ENCODE data around the gene FGD4.

GRCh38 chr12:32475724-32476123, 76.4 kb downstream of the FGD4 start:
- TF ChIP-seq ZFP30 (CRISPR knock-in tag; IDR thresholded peaks at IDR 0.05) (no peak), CREB5 (CRISPR knock-in tag; IDR thresholded peaks at IDR 0.05; ENCODE audit: low read depth) (no peak), CSDC2 (CRISPR knock-in tag; IDR thresholded peaks at IDR 0.05) (no peak), ARNTL (CRISPR knock-in tag; IDR thresholded peaks at IDR 0.05; ENCODE audit: borderline replicate concordance, low read depth) (no peak), PATZ1 (CRISPR knock-in tag; IDR thresholded peaks at IDR 0.05; ENCODE audit: borderline replicate concordance) (no peak), CSRNP3 (CRISPR knock-in tag; IDR thresholded peaks at IDR 0.05) (no peak), TCF4 (CRISPR knock-in tag; IDR thresholded peaks at IDR 0.05; ENCODE audit: borderline replicate concordance) (no peak), ZNF565 (CRISPR knock-in tag; conservative IDR thresholded peaks at IDR 0.05; ENCODE audit: low read depth) (no peak)

All from SK-N-SH treated with all-trans-retinoic acid at 6 μM for 48 hours (cell line).